GM19099 (cell line): ENCODE measurements around the gene MIGA2.
A peak's percentile ranks its signal among the peaks of the same experiment; 100 is the strongest.

Experiments used
- POLR2A ChIP-seq: IDR thresholded peaks from 3 replicates; pipeline ENCODE4 v1.6.1; 2011; ENCODE audit warnings: low read depth; ENCODE audit not compliant: insufficient read length; ENCODE audit errors: extremely low read depth

The MIGA2 gene, protein sequence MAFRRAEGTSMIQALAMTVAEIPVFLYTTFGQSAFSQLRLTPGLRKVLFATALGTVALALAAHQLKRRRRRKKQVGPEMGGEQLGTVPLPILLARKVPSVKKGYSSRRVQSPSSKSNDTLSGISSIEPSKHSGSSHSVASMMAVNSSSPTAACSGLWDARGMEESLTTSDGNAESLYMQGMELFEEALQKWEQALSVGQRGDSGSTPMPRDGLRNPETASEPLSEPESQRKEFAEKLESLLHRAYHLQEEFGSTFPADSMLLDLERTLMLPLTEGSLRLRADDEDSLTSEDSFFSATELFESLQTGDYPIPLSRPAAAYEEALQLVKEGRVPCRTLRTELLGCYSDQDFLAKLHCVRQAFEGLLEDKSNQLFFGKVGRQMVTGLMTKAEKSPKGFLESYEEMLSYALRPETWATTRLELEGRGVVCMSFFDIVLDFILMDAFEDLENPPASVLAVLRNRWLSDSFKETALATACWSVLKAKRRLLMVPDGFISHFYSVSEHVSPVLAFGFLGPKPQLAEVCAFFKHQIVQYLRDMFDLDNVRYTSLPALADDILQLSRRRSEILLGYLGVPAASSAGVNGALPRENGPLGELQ

GRCh38 chr9:129036241-129036922 is at the start of gene MIGA2:
Gene MIGA2 (plus strand): TSS chr9:129036626. CDS start chr9:129040595, 3,969 bp downstream.
- TF ChIP-seq POLR2A, result peak; percentile 90

DNA sequence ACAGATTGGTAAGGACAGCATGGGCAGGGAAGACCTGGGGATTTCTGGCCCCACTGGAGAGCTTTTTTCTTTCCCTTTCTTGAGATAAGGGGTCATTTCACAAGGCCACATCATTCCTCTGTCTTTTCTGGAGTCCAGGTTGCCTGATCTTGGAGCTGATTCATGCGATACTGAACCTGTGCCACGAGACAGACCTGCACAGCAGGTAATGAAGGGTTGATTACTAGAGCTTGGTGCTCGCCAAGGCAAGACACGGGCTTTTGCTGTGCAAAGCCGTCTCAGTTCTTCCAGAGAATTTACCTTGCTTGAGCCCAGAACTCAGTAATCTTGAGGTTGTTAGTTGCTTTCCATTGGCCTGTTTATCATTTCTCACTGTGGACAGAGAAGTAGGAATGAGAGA is 49.8 kb upstream of the MIGA2 start:
- no peak for TF ChIP-seq POLR2A

DNA sequence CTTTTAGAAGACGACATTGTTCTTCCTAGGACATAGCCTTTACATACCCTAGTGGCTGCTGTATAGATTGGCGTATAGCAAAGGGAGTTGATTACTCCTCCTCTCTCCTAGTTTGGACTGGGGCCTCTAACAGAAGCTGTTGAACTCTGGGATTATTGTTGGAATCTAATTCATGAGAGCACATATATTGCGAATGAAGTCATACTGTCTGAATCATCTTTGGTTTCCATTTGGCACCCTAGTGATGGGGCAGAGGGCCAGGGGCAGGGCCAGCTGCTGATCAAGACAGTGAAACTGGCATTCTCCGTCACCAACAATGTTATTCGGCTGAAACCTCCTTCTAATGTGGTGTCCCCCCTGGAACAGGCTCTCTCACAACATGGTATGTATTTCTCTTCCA is 48.6 kb upstream of the MIGA2 start:
- TF ChIP-seq POLR2A, result no peak

- TF ChIP-seq POLR2A, result no peak
Measured at GRCh38 chr9:128992995-128993394, 43.4 kb upstream of the MIGA2 start.

GRCh38 chr9:128995791-128996190 is 40.6 kb upstream of the MIGA2 start:
- no peak for TF ChIP-seq POLR2A

DNA sequence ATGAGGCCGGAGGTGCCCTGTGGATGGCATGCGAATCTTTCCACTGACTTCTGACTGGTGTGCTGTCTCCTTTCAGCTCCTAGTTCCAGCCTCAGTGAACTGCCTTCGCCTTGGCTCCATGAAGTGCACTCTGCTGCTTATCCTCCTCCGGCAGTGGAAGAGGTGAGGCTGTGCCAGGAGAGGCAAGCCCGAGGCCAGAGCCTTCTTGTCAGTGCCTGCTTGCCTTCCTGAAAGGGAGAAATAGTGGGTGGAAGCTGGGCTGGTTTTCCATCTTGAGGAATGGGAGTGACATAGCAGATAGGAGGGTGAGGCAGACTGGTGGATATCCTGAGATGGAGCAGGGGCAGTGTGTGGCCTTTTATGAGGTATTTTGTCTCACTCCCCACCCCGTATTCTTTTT is 38.0 kb upstream of the MIGA2 start:
- no peak for TF ChIP-seq POLR2A

DNA sequence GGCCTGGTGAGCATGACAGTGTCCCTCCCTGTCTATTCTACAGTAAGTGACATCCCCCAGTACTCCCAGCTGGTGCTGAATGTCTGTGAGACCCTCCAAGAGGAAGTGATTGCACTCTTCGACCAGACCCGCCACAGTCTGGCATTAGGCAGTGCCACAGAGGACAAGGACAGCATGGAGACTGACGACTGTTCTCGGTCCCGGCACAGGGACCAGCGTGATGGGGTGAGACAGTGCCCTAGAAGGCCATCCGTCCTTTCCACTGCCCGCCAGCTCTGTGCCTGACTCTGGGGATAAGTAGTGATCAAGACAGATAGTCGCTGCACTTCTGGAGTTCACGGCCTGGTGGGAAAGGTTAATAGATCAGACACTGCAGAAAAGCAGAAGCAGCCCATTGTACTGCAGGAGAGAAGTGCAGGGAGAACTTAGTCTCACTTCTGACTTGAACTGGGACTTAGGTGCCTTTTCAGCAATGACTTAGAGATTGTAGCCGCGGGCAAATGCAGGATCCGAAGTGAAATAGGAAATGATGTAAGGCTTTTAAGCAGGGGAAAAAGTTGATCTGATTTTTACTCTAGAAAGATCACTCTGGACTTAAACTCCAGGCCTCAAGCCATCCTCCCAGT is 36.7 kb upstream of the MIGA2 start:
- TF ChIP-seq POLR2A, result no peak

DNA sequence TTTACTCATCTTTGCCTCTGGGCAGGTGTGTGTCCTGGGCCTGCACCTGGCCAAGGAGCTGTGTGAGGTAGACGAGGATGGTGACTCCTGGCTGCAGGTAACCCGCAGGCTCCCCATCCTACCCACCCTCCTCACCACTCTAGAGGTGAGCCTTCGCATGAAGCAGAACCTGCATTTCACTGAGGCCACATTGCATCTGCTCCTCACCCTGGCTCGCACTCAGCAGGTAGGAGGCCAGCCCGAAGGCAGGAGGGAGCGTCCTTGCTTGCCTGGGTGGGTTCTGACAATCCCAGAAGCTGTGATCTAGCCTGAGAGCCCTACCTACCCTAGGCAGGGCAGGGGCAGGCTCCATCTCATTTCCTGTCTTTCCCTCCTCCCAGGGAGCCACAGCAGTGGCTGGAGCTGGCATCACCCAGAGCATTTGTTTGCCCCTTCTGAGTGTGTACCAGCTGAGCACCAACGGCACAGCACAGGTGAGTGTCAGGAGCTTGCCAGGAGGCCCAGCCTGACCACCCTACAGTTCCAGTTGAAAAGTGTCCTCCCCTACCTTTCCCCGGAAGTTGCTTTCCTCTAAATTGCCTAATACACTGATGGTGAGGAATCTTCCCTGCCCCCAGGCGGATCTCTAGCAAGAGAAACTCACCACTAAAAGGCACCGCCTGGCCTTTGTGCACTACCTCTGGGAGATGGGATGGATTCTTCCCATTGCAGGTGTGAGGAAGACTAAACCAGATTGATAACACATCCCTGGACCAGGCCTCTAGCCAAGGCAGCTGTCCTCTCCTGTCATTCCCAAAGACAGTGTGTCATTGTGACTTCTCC is 34.7 kb upstream of the MIGA2 start:
- TF ChIP-seq POLR2A, result no peak

GRCh38 chr9:129002992-129003391 is 33.4 kb upstream of the MIGA2 start:
- no peak for TF ChIP-seq POLR2A

- TF ChIP-seq POLR2A, result no peak
Measured at GRCh38 chr9:129005336-129005997, 31.0 kb upstream of the MIGA2 start.

DNA sequence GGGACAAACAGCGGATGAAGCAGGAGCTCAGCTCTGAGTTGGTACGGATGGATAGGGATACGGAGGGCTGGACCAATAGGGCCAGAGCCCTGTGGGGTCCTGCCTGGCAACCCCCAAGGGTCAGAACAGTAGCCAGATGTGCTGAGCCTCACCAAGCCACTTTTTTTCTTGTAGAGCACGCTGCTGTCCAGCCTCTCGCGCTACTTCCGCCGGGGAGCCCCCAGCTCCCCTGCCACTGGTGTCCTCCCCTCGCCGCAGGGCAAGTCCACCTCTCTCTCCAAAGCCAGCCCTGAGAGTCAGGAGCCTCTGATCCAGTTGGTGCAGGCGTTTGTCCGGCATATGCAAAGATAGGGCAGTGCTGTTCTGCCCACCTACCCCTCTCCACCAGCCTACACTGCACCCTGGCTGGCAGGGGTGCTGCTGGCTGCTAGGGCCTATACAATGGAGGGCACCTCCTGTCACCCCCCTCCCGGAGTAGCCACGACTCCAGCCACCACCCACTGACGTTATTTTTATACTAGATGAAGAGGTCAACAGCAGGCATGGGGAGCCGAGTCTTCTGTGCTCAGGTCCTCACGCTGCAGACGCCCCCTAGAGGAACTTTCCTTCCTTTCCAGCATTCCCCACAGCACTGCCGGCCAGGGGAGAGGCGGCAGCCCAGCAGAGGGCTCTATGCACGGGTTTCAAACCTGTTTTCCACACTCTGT is 29.9 kb upstream of the MIGA2 start:
- no peak for TF ChIP-seq POLR2A

DNA sequence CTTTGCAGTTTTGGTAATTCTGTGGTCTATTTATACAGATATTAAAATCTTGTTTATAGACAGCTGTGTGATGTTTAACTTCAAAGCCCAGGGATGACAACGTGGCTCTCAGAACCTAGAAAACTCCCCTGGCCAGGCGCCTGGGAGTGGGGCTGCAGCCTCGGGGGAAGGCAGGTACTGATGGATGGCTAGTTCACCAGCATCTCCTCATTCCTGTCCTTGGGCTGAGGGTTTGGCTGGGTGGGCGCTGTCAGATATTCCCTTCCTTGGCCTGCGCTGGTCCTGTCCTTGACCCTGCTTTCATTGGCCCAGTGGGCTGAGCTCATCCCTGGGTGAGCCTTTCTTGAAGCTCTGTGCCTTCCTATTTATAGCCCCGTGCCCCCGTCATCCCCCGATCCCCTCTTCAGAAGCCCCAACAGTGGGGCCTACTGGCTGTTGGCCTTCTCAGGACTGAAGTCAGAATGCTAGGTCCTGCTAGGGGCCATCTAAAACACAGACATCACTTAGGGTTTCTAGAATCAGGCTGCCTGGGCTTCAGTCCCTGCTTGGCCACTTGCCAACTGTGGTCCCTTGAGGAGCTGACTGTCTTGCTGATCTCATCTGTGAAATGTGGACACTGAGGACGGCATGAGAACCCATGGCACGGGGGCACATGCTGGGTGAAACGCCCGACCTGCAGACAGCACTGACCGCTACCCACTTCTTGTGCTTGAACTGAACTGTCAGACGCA is 29.2 kb upstream of the MIGA2 start:
- TF ChIP-seq POLR2A, result no peak
